H1 (cell line): ENCODE measurements around the gene ARHGAP26. TPM values are rescaled to one million over a fixed set of nuclear protein-coding genes. Genes with fewer than 3 reads are reported as not detected.

Experiments used
- CTCF ChIA-PET: fragments of 300-600 bp; sonication (Branson Sonifier 250); formaldehyde crosslinking; loops from one replicate; lab custom pipeline; 2021; ENCODE audit not compliant: partially characterized antibody; lab: Charles Lee
- POLR2A ChIA-PET: fragments of 300-600 bp; sonication (Branson Sonifier 250); formaldehyde crosslinking; loops from one replicate; lab custom pipeline; 2021; ENCODE audit warnings: inconsistent platforms; ENCODE audit not compliant: partially characterized antibody; lab: Charles Lee
- DNase-seq, 2 experiments: peaks; one replicate each; pipeline versions ENCODE4 v3.0.0 to v3.0.0-alpha.2; 2010 to 2022; ENCODE audit warnings: low spot score in 2 of 2, low read depth in 1 of 2, mixed read lengths in 1 of 2
- FAIRE-seq: peaks from 2 replicates; lab custom pipeline; 2011; peaks lifted over from hg19 to GRCh38; lab: Jason Lieb, UNC
- H2AFZ ChIP-seq: 2 replicates; pipeline ENCODE4 v1.8.1; 2012; ENCODE audit warnings: low read length, inconsistent platforms
- H2AK5ac ChIP-seq: 2 replicates; pipeline ENCODE4 v1.6.1; 2013; ENCODE audit warnings: low read depth, low read length
- H2BK120ac ChIP-seq: replicated peaks from 2 replicates; pipeline ENCODE3; 2013; ENCODE audit warnings: low read depth, low read length, inconsistent platforms
- H2BK12ac ChIP-seq: 2 replicates; pipeline ENCODE4 v1.6.1; 2013; ENCODE audit warnings: low read depth, low read length
- H2BK15ac ChIP-seq: 2 replicates; pipeline ENCODE4 v1.6.1; 2013; ENCODE audit warnings: low read length
- H2BK20ac ChIP-seq: 2 replicates; pipeline ENCODE4 v1.6.1; 2013; ENCODE audit warnings: low read length
- H2BK5ac ChIP-seq: 2 replicates; pipeline ENCODE4 v1.6.1; 2013; ENCODE audit warnings: low read depth, low read length
- H3K14ac ChIP-seq: 2 replicates; pipeline ENCODE4 v1.6.1; 2013; ENCODE audit warnings: inconsistent platforms; ENCODE audit not compliant: insufficient read length
- H3K18ac ChIP-seq: 2 replicates; pipeline ENCODE4 v1.6.1; 2013; ENCODE audit warnings: low read length; ENCODE audit errors: extremely low read depth
- H3K23ac ChIP-seq: 2 replicates; pipeline ENCODE4 v1.6.1; 2013; ENCODE audit warnings: inconsistent platforms; ENCODE audit not compliant: insufficient read length
- H3K23me2 ChIP-seq: 2 replicates; pipeline ENCODE4 v1.6.1; 2013; ENCODE audit warnings: low read depth, low read length
- H3K27ac ChIP-seq: 2 replicates; pipeline ENCODE4 v1.6.1; 2011; ENCODE audit warnings: low read depth, low read length, inconsistent platforms
- H3K27me3 ChIP-seq, 4 experiments: replicated peaks in 1 of 4; 1 replicate in 1 of 4; 2 replicates in 3 of 4; pipeline versions ENCODE4 v1.6.1 to v1.8.1; 2011 to 2013; ENCODE audit warnings: low read length in 3 of 4, mild to moderate bottlenecking in 3 of 4, inconsistent platforms in 2 of 4, mixed read lengths in 2 of 4, moderate library complexity in 1 of 4; ENCODE audit not compliant: control insufficient read depth in 3 of 4, insufficient read depth in 3 of 4; ENCODE audit errors: extremely low read depth in 1 of 4
- H3K36me3 ChIP-seq, 4 experiments: 2 replicates each; pipeline versions ENCODE4 v1.6.1 to v1.8.1; 2011 to 2013; ENCODE audit warnings: mild to moderate bottlenecking in 4 of 4, low read length in 3 of 4, moderate library complexity in 2 of 4, control low read depth in 1 of 4, inconsistent platforms in 1 of 4; ENCODE audit not compliant: insufficient read depth in 4 of 4, control insufficient read depth in 2 of 4
- H3K4ac ChIP-seq: replicated peaks from 2 replicates; pipeline ENCODE3; 2013; ENCODE audit warnings: low read length, low read depth, mixed read lengths, inconsistent platforms; ENCODE audit not compliant: insufficient read length
- H3K4me1 ChIP-seq, 4 experiments: replicated peaks in 1 of 4; 1 replicate in 1 of 4; 2 replicates in 3 of 4; pipeline versions ENCODE4 v1.6.1 to v1.8.1; 2011 to 2013; ENCODE audit warnings: low read length in 3 of 4, inconsistent platforms in 2 of 4, mixed read lengths in 1 of 4; ENCODE audit not compliant: insufficient read depth in 4 of 4, control insufficient read depth in 3 of 4
- H3K4me2 ChIP-seq, 2 experiments: 2 replicates each; pipeline versions ENCODE4 v1.6.1 to v1.8.1; 2011 to 2013; ENCODE audit warnings: low read depth in 2 of 2, low read length in 2 of 2, control low read depth in 1 of 2, inconsistent platforms in 1 of 2, mild to moderate bottlenecking in 1 of 2; ENCODE audit not compliant: insufficient read depth in 1 of 2
- H3K4me3 ChIP-seq, 4 experiments: fragments of 200-600, 300-600 bp in 1 of 4; sonication (generic), shearing (Covaris generic), sonication (Bioruptor Twin) in 1 of 4; 2 replicates each; pipeline versions ENCODE4 v1.5.1 to v1.8.1; 2011 to 2016; ENCODE audit warnings: low read length in 4 of 4, low read depth in 3 of 4, control low read depth in 2 of 4, inconsistent platforms in 2 of 4, mild to moderate bottlenecking in 2 of 4, mixed read lengths in 1 of 4, moderate library complexity in 1 of 4; ENCODE audit not compliant: insufficient read depth in 2 of 4; ENCODE audit errors: extremely low read depth in 1 of 4
- H3K56ac ChIP-seq: replicated peaks from 2 replicates; pipeline ENCODE3; 2013; ENCODE audit warnings: low read depth, mild to moderate bottlenecking, mixed read lengths, low read length, inconsistent platforms; ENCODE audit not compliant: insufficient read length
- H3K79me1 ChIP-seq: 2 replicates; pipeline ENCODE4 v1.6.1; 2013; ENCODE audit warnings: low read depth, low read length, control low read depth
- H3K79me2 ChIP-seq, 2 experiments: 2 replicates each; pipeline versions ENCODE4 v1.6.1 to v1.8.1; 2012 to 2013; ENCODE audit warnings: low read length in 2 of 2, mild to moderate bottlenecking in 2 of 2, inconsistent platforms in 1 of 2; ENCODE audit not compliant: insufficient read depth in 2 of 2, control insufficient read depth in 1 of 2
- H3K9ac ChIP-seq, 4 experiments: replicated peaks in 1 of 4; 1 replicate in 1 of 4; 2 replicates in 3 of 4; pipeline versions ENCODE4 v1.6.1 to v1.8.1; 2011 to 2013; ENCODE audit warnings: low read depth in 3 of 4, low read length in 3 of 4, control low read depth in 2 of 4, mild to moderate bottlenecking in 2 of 4, moderate library complexity in 2 of 4, inconsistent platforms in 1 of 4; ENCODE audit errors: extremely low read depth in 1 of 4
- H3K9me3 ChIP-seq, 2 experiments: 2 replicates each; pipeline versions ENCODE4 v1.6.1 to v1.8.1; 2012 to 2013; ENCODE audit warnings: mild to moderate bottlenecking in 2 of 2, moderate library complexity in 2 of 2, control low read depth in 1 of 2, inconsistent platforms in 1 of 2, low read depth in 1 of 2, low read length in 1 of 2, mixed read lengths in 1 of 2; ENCODE audit not compliant: insufficient read depth in 2 of 2
- H4K20me1 ChIP-seq, 2 experiments: replicated peaks in 1 of 2; 2 replicates each; pipeline versions ENCODE3 to v1.8.1; 2011 to 2013; ENCODE audit warnings: inconsistent platforms in 2 of 2, low read length in 2 of 2, mild to moderate bottlenecking in 1 of 2; ENCODE audit not compliant: insufficient read depth in 2 of 2, control insufficient read depth in 1 of 2
- H4K5ac ChIP-seq: 2 replicates; pipeline ENCODE4 v1.6.1; 2013; ENCODE audit warnings: low read length, low read depth, mixed read lengths, inconsistent platforms; ENCODE audit not compliant: insufficient read length
- H4K8ac ChIP-seq: 2 replicates; pipeline ENCODE4 v1.8.0; 2013; ENCODE audit warnings: mild to moderate bottlenecking, moderate library complexity, low read length, inconsistent platforms; ENCODE audit not compliant: insufficient read depth; ENCODE audit errors: extremely low read depth
- H4K91ac ChIP-seq: replicated peaks from 2 replicates; pipeline ENCODE3; 2013; ENCODE audit warnings: low read length, mixed read lengths, inconsistent platforms; ENCODE audit not compliant: insufficient read length
- CEBPB ChIP-seq: IDR thresholded peaks from 2 replicates; pipeline ENCODE4 v1.6.1; 2012; ENCODE audit warnings: low read depth, low read length
- KDM5A ChIP-seq: fragments of 200-600 bp; IDR thresholded peaks from 2 replicates; pipeline ENCODE4 v1.7.1; 2012; ENCODE audit warnings: mild to moderate bottlenecking, low read length, inconsistent platforms, mixed read lengths
- TAF7 ChIP-seq: optimal IDR thresholded peaks from 2 replicates; pipeline ENCODE3; 2011; ENCODE audit warnings: low read depth, mild to moderate bottlenecking, inconsistent platforms, low read length, moderate library complexity, borderline replicate concordance
- WGBS, 2 experiments: shearing (Covaris generic) in 1 of 2; methylation state at CpG; one replicate each; pipeline versions ENCODE4 v1.1.6 to v1.1.7; 2013 to 2015; ENCODE audit warnings: low lambda C conversion rate in 2 of 2, mixed read lengths in 2 of 2, inconsistent platforms in 1 of 2, low coverage in 1 of 2, missing lambda C conversion rate in 1 of 2; ENCODE audit not compliant: insufficient replicate concordance in 2 of 2, insufficient coverage in 1 of 2, insufficient read length in 1 of 2; ENCODE audit errors: extremely low coverage in 1 of 2, missing lambda C conversion rate in 1 of 2; 5-methylcytosine and 5-hydroxymethylcytosine counted together
- polyA plus RNA-seq, 7 experiments: library from polyadenylated mRNA; depleted of rRNA in 3 of 7; stranded (reverse) in 5 of 7; unstranded in 2 of 7; fragments of >200 nt in 5 of 7; fragments of 200-250 nt in 2 of 7; gene quantifications; 1 replicate in 5 of 7; 2 replicates in 1 of 7; 4 replicates in 1 of 7; pipeline versions ENCODE4 v1.2.1 to v1.2.3, GENCODE V29; 2011 to 2013; ENCODE audit warnings: missing spikeins in 2 of 7, mixed read lengths in 2 of 7
- total RNA-seq: library from RNA; stranded (reverse); fragmentation: NEBNext Ultra II Directional; extraction: Animal tissue kit (Norgen Biotek cat#: 25700); gene quantifications from 2 replicates; pipeline ENCODE4 v1.2.1, GENCODE V29; 2021

Gene ARHGAP26
- total and polyA plus RNA-seq, 2 of the 8 experiments (the other 6 are each of a cell fraction or from before 2014, with no cell fraction given) = 7.1 to 24.8 TPM

GRCh38 chr5:143198332-143198731 is 428.2 kb downstream of the ARHGAP26 start:
- 99% methylated on average over 4 of the region's 4 CpGs; no CpG with 5 or more reads in 1 of the 2 experiments for WGBS, 2 experiments
- Histone ChIP-seq H2BK5ac (no peak overlapping the region), H2BK120ac (no peak overlapping the region), H3K4me2 (no peak overlapping the region), H2AK5ac (no peak overlapping the region), H3K79me1 (no peaks in the 10 kb centered on the region), H3K9me3 (peaks cover 5% of the 10 kb centered on the region in 2 experiments; a peak in 2 of 4 replicates), H3K23ac (no peak overlapping the region), H3K27me3 (no peaks in the 10 kb centered on the region), H3K18ac (no peak overlapping the region), H4K91ac (no peak overlapping the region), H3K4me1 (no peaks in the 10 kb centered on the region), H3K9ac (no peak overlapping the region), H4K8ac (no peak overlapping the region), H3K79me2 (no peaks in the 10 kb centered on the region), H3K4ac (no peak overlapping the region), H2AFZ (no peak overlapping the region), H3K14ac (no peak overlapping the region), H3K23me2 (no peaks in the 10 kb centered on the region), H4K5ac (no peak overlapping the region), H3K4me3 (no peak overlapping the region), H3K27ac (no peak overlapping the region), H2BK20ac (no peak overlapping the region), H3K36me3 (no peaks in the 10 kb centered on the region), H4K20me1 (no peaks in the 10 kb centered on the region), H3K56ac (no peak overlapping the region), H2BK15ac (no peak overlapping the region), H2BK12ac (no peak overlapping the region)
- DNase-seq = no peak
- CTCF ChIA-PET = no interaction called here
- no peak for FAIRE-seq
- TF ChIP-seq TAF7 (no peak), CEBPB (no peak), KDM5A (no peak)
- POLR2A ChIA-PET = no interaction called here
